Gastrocnemius medialis (tissue), 4 donors: ENCODE measurements around the gene CRYBG3.

Experiments
- POLR2A ChIP-seq, 2 donors: fragments of 450-650 bp; IDR thresholded peaks; one replicate each; pipeline ENCODE4 v1.6.1; 2017; ENCODE audit warnings: antibody characterized with exemption in 2 of 2, mild to moderate bottlenecking in 2 of 2, moderate library complexity in 2 of 2
- TF ChIP-seq, protein P1 (sequence below), 5 experiments: fragments of 450-650 bp in 3 of 5; fragments of 200-600 bp in 2 of 5; sonication (generic) in 2 of 5; IDR thresholded peaks in 4 of 5; conservative IDR thresholded peaks in 1 of 5; 1 replicate in 4 of 5; 2 replicates in 1 of 5; pipeline ENCODE4 v1.5.1; 2016 to 2019; ENCODE audit warnings: antibody characterized with exemption in 5 of 5, mild to moderate bottlenecking in 3 of 5, moderate library complexity in 3 of 5

DNA sequence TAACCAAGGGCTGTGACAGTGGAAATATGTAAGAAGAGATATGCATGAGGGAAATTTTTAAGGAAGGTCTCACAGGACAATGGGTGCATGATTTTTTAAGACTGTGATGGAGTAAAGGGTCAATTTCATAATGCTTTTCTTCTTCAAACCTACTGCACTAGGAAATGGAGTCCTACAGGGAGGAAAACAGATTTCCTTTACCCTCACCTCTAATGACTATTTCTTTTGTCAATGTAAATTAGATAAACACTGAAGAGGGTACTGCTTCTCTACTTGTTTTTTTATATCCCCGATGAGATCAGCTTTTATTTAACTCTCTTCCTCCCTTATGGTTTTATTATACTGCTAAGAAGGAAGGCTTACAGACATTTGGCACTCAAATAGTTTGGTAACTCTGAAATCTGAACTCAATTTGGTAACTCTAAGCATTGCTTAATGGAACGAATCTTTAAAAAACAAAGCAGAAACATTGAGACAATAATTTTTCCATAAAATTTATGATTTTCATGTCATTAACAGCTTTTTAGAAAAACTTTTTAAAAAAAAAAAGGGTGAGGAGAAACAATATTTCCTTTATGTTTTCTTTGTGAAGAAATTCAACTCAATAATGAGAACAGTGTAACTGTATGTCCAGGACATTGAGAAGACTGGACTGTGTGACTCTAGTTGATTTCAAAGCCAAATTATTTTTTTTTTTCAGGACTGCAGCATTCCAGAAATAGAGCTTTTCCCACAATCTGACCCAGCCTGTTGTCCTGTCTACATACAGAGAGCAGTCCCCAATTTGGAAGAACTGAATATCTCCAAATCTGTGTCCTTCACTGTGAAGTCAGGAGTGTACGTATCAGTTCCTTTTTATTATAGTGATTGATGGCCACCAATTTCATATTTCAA, 64.4 kb downstream of the CRYBG3 start:
- TF ChIP-seq, protein P1, sequence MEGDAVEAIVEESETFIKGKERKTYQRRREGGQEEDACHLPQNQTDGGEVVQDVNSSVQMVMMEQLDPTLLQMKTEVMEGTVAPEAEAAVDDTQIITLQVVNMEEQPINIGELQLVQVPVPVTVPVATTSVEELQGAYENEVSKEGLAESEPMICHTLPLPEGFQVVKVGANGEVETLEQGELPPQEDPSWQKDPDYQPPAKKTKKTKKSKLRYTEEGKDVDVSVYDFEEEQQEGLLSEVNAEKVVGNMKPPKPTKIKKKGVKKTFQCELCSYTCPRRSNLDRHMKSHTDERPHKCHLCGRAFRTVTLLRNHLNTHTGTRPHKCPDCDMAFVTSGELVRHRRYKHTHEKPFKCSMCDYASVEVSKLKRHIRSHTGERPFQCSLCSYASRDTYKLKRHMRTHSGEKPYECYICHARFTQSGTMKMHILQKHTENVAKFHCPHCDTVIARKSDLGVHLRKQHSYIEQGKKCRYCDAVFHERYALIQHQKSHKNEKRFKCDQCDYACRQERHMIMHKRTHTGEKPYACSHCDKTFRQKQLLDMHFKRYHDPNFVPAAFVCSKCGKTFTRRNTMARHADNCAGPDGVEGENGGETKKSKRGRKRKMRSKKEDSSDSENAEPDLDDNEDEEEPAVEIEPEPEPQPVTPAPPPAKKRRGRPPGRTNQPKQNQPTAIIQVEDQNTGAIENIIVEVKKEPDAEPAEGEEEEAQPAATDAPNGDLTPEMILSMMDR (IDR thresholded peaks at IDR 0.05 in 4 of 5, conservative IDR thresholded peaks at IDR 0.05 in 1 of 5), result no peak
- no peak for TF ChIP-seq POLR2A (IDR thresholded peaks at IDR 0.05)
